ENCODE data around the gene GJC2. TPM values are rescaled to one million over a fixed set of nuclear protein-coding genes. Genes with fewer than 3 reads are reported as not detected.

The GJC2 gene
- total RNA-seq, 6 donors from 2014 or later: 1.4 to 8.7 (median 2.0) TPM

DNA sequence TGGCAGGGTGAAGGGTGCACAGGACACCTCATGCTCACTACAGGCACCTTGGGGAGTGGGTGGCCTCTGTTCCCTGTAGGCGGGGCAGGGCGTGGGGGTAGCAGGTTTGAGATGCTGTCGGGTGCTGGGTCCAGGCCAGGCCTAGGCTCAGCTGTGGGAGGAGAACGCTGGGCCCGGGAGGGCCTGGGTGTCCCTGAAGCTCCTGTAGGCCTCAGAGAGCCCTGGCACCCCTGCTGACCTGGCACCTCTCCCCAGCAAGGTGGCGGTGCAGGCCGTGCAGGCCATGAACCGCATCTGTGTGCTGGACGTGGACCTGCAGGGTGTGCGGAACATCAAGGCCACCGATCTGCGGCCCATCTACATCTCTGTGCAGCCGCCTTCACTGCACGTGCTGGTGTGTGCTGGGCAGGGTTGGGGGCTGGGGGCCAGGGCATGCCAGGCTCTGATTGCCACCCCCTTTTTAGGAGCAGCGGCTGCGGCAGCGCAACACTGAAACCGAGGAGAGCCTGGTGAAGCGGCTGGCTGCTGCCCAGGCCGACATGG is 2.5 kb upstream of the GJC2 start:
- Histone ChIP-seq H3K4me3 (no peak overlapping the region), H3K9me3 (no peaks in the 10 kb centered on the region), H3K27ac (peak overlapping the region in 2 of 4 donors; percentile 89 to 96), H3K27me3 (no peaks in the 10 kb centered on the region), H3K36me3 (peaks cover 0 to 59% (median 43%) of the 10 kb centered on the region in 4 donors), H3K4me1 (peaks cover 69 to 95% (median 89%) of the 10 kb centered on the region in 4 donors)
- TF ChIP-seq EP300 (IDR thresholded peaks at IDR 0.05) (no peak), CTCF (IDR thresholded peaks at IDR 0.05) (no peak), POLR2AphosphoS5 (IDR thresholded peaks at IDR 0.05) (no peak), POLR2A (IDR thresholded peaks at IDR 0.05) (no peak)
- WGBS, 2 donors: 91 to 99% methylated on average over 12 to 13 of the region's 20 CpGs
- ATAC-seq (ENCODE audit: low FRiP score in 2 of 2) (no peak), DNase-seq (peak in 1 of 2 donors; percentile 71)

GRCh38 chr1:228147768-228148167 is 2.0 kb upstream of the GJC2 start:
- TF ChIP-seq CTCF (IDR thresholded peaks at IDR 0.05) (no peak), POLR2AphosphoS5 (IDR thresholded peaks at IDR 0.05) (no peak), EP300 (IDR thresholded peaks at IDR 0.05) (no peak), POLR2A (IDR thresholded peaks at IDR 0.05) (no peak)

GRCh38 chr1:228148196-228148861 is 1.4 kb upstream of the GJC2 start:
- peaks cover 0 to 50% (median 40%) of the 10 kb centered on the region in 4 donors for H3K36me3 ChIP-seq
- 53 to 64% methylated on average over 13 of the region's 18 CpGs for WGBS, 2 donors
- peaks cover 58 to 87% (median 80%) of the 10 kb centered on the region in 4 donors for H3K4me1 ChIP-seq
- TF ChIP-seq POLR2A (IDR thresholded peaks at IDR 0.05): no peak
- TF ChIP-seq EP300 (IDR thresholded peaks at IDR 0.05): no peak
- H3K27me3 ChIP-seq: no peaks in the 10 kb centered on the region
- peak overlapping the region; percentile 80 to 96 (median 87) for H3K27ac ChIP-seq
- no peaks in the 10 kb centered on the region for H3K9me3 ChIP-seq
- ATAC-seq (ENCODE audit: low FRiP score in 2 of 2) (no peak), DNase-seq (peak in 1 of 2 donors; percentile 58)
- H3K4me3 ChIP-seq: no peak overlapping the region

More at GRCh38 chr1:228147768-228148167, 2.0 kb upstream of the GJC2 start:
- ATAC-seq (ENCODE audit: low FRiP score in 2 of 2) (no peak), DNase-seq (no peak)
- Histone ChIP-seq H3K4me3 (no peak overlapping the region), H3K4me1 (peaks cover 63 to 93% (median 85%) of the 10 kb centered on the region in 4 donors), H3K27me3 (no peaks in the 10 kb centered on the region), H3K36me3 (peaks cover 0 to 54% (median 40%) of the 10 kb centered on the region in 4 donors), H3K27ac (peak overlapping the region; percentile 80 to 96 (median 87)), H3K9me3 (no peaks in the 10 kb centered on the region)
- 83 to 95% methylated on average over 4 of the region's 4 CpGs for WGBS, 2 donors

DNA sequence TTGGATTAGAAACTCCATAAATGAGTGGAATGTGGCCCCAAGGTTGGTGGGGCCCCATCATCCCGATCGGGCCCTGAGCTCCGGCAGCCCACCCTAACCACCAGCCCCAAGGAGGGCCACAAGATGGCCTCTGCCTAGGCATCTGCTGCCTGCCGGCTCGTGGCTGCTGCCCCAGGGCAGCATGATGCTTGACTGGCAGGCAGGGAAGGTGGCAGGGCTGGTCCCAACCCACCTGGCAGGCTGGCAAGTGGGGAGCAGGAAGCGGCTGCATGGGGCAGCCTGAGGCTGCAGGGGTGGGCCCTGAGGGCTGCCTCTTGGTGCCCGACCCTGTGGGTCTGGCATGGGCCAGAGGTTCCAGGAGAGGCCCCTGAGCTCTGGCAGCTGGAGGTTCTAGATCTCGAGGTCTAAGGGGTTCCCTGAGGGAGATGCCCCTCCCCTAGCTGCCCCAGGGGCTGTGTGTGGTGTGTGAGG is 760 bp upstream of the GJC2 start:
- DNase-seq: peak in 1 of 2 donors; percentile 47
- Histone ChIP-seq H3K4me1 (peaks cover 51 to 81% (median 73%) of the 10 kb centered on the region in 4 donors), H3K9me3 (no peaks in the 10 kb centered on the region), H3K36me3 (peaks cover 0 to 48% (median 40%) of the 10 kb centered on the region in 4 donors), H3K27me3 (no peaks in the 10 kb centered on the region), H3K4me3 (peak overlapping the region in 1 of 4 donors; percentile 42), H3K27ac (peak overlapping the region; percentile 80 to 96 (median 87))
- TF ChIP-seq POLR2A (IDR thresholded peaks at IDR 0.05) (no peak), POLR2AphosphoS5 (IDR thresholded peaks at IDR 0.05) (no peak), EP300 (IDR thresholded peaks at IDR 0.05) (no peak), CTCF (IDR thresholded peaks at IDR 0.05) (no peak)
- 28 to 57% methylated on average over 2 to 8 of the region's 8 CpGs for WGBS, 2 donors
- no peak for ATAC-seq (ENCODE audit: low FRiP score in 2 of 2)

- ATAC-seq (ENCODE audit: low FRiP score in 2 of 2): no peak
- DNase-seq: peak in 1 of 2 donors; percentile 66
- Histone ChIP-seq H3K4me1 (peaks cover 43 to 70% (median 64%) of the 10 kb centered on the region in 4 donors), H3K27me3 (no peaks in the 10 kb centered on the region), H3K4me3 (peak overlapping the region; percentile 8 to 42 (median 32)), H3K9me3 (no peaks in the 10 kb centered on the region), H3K36me3 (peaks cover 0 to 46% (median 40%) of the 10 kb centered on the region in 4 donors), H3K27ac (peak overlapping the region; percentile 80 to 96 (median 87))
- WGBS, 2 donors: 49 to 100% methylated on average over 1 to 7 of the region's 7 CpGs
- TF ChIP-seq POLR2A (IDR thresholded peaks at IDR 0.05): no peak
- no peak for TF ChIP-seq EP300 (IDR thresholded peaks at IDR 0.05)
- TF ChIP-seq POLR2AphosphoS5 (IDR thresholded peaks at IDR 0.05): no peak
- TF ChIP-seq CTCF (IDR thresholded peaks at IDR 0.05): no peak
Observed at GRCh38 chr1:228150120-228150460, 360 bp downstream of the GJC2 start.

Measured in upper lobe of left lung (tissue), 6 donors.